Pulmonary artery endothelial cell (primary cell): Measurements from ENCODE around the gene ANAPC7. TPM values are rescaled to one million over a fixed set of nuclear protein-coding genes. Genes with fewer than 3 reads are reported as not detected.

Experiments
- total RNA-seq: library from RNA; depleted of rRNA; stranded (reverse); fragments of >200 nt; gene quantifications from 2 replicates; pipeline ENCODE4 v1.2.3, GENCODE V29; 2014

Gene ANAPC7
- total RNA-seq, 1 donor from 2014 or later, result 45.1 TPM

Other genes with a start within 250 kb of the ANAPC7 start
- gene ATP2A2, start 122.5 kb downstream of the ANAPC7 start, total RNA-seq, result 117 and 158 TPM in 2 replicates
- gene ARPC3, start 46.6 kb upstream of the ANAPC7 start, total RNA-seq, result 232 and 246 TPM in 2 replicates
- gene GPN3, start 64.5 kb upstream of the ANAPC7 start, total RNA-seq, result 19.7 and 37.7 TPM in 2 replicates
- gene FAM216A, start 65.1 kb upstream of the ANAPC7 start, total RNA-seq, result 17.1 and 17.9 TPM in 2 replicates
- 70.8 and 117 TPM in 2 replicates for gene VPS29, start 98.4 kb upstream of the ANAPC7 start, total RNA-seq
- gene RAD9B, start 98.6 kb upstream of the ANAPC7 start, total RNA-seq, result 0.25 and 0.40 TPM in 2 replicates
- 13.1 and 13.3 TPM in 2 replicates for gene PPTC7, start 179.6 kb upstream of the ANAPC7 start, total RNA-seq
- gene TCTN1, start 210.4 kb upstream of the ANAPC7 start, total RNA-seq, result 8.7 and 12.1 TPM in 2 replicates